Endodermal cell (in vitro differentiated cells): Measurements from ENCODE around the gene HORMAD2. TPM values are rescaled to one million over a fixed set of nuclear protein-coding genes. Genes with fewer than 3 reads are reported as not detected.

Experiments
- DNase-seq: peaks from one replicate; pipeline ENCODE4 v3.0.0-alpha.2; 2017
- H3K27ac ChIP-seq: 2 replicates; pipeline ENCODE4 v1.5.1; 2013; ENCODE audit warnings: mild to moderate bottlenecking, low read depth, low read length, moderate library complexity
- H3K27me3 ChIP-seq: 2 replicates; pipeline ENCODE4 v1.6.1; 2013; ENCODE audit warnings: mild to moderate bottlenecking, low read length, moderate library complexity; ENCODE audit not compliant: insufficient read depth, control insufficient read depth, poor library complexity, severe bottlenecking
- H3K36me3 ChIP-seq: 2 replicates; pipeline ENCODE4 v1.7.0; 2013; ENCODE audit warnings: mild to moderate bottlenecking, low read length, moderate library complexity; ENCODE audit not compliant: control insufficient read depth, insufficient read depth
- H3K4me1 ChIP-seq: one replicate; pipeline ENCODE4 v1.7.0; 2013; ENCODE audit warnings: low read length; ENCODE audit not compliant: control insufficient read depth, insufficient read depth
- H3K4me3 ChIP-seq: 2 replicates; pipeline ENCODE4 v1.5.1; 2013; ENCODE audit warnings: mild to moderate bottlenecking, low read length, moderate library complexity
- H3K9ac ChIP-seq: 2 replicates; pipeline ENCODE4 v1.6.1; 2013; ENCODE audit warnings: mild to moderate bottlenecking, low read length, moderate library complexity; ENCODE audit not compliant: poor library complexity, severe bottlenecking; ENCODE audit errors: extremely low read depth
- H3K9me3 ChIP-seq: 2 replicates; pipeline ENCODE4 v1.6.1; 2013; ENCODE audit warnings: mild to moderate bottlenecking, low read length, moderate library complexity; ENCODE audit not compliant: control insufficient read depth
- H3K27ac Mint-ChIP-seq: 2 replicates; pipeline ENCODE4 v1.8.0; 2020; ENCODE audit warnings: mixed read lengths
- H3K27me3 Mint-ChIP-seq: 2 replicates; pipeline ENCODE4 v1.8.0; 2021; ENCODE audit warnings: mild to moderate bottlenecking, mixed read lengths; ENCODE audit not compliant: insufficient read depth
- H3K36me3 Mint-ChIP-seq: 2 replicates; pipeline ENCODE4 v1.8.0; 2020; ENCODE audit warnings: low read depth, mixed read lengths
- H3K4me1 Mint-ChIP-seq: 2 replicates; pipeline ENCODE4 v1.8.0; 2020; ENCODE audit warnings: mixed read lengths
- H3K4me3 Mint-ChIP-seq: 2 replicates; pipeline ENCODE4 v1.8.0; 2020; ENCODE audit warnings: mild to moderate bottlenecking, moderate library complexity, mixed read lengths
- H3K9me3 Mint-ChIP-seq: 2 replicates; pipeline ENCODE4 v1.8.0; 2020; ENCODE audit warnings: mild to moderate bottlenecking, mixed read lengths
- WGBS, 2 experiments: methylation state at CpG; one replicate each; pipeline versions ENCODE4 v1.1.5 to v1.1.7; 2013; ENCODE audit warnings: missing lambda C conversion rate in 2 of 2, mixed read lengths in 1 of 2; ENCODE audit not compliant: insufficient coverage in 1 of 2, insufficient read length in 1 of 2; 5-methylcytosine and 5-hydroxymethylcytosine counted together
- total RNA-seq, 2 donors: library from RNA; stranded (reverse); fragmentation: NEBNext Ultra II Directional in 1 of 2; extraction: Animal tissue kit (Norgen Biotek cat#: 25700) in 1 of 2; gene quantifications; 2 replicates in 1 of 2; 3 replicates in 1 of 2; pipeline ENCODE4 v1.2.1, GENCODE V29; 2021
- TF ChIP-seq, protein P1 (sequence below): fragments of 200-600 bp; sonication (generic); conservative IDR thresholded peaks from 2 replicates; pipeline ENCODE4 v1.5.0; 2021; ENCODE audit warnings: antibody characterized with exemption, mild to moderate bottlenecking

Gene HORMAD2
- total RNA-seq, 2 donors from 2014 or later = 0.55 TPM; not detected in 1

DNA sequence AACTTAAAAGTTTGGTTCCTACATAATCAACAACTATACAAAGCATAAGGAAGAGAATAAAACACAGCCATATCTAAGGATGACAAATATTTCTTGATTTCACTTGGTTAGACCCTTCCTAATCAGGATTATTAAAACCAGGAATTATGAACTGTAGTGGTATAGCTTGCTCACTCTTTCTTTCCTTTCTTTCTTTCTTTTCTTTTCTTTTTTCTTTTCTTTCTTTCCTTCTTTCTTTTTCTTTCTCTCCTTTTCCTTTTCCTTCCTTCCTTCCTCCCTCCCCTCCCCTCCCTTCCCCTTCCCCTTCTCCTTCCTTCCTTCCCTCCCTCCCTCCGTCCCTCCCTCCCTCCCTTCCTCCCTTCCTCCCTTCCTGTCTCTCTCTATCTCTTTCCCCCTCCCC lies 78.0 kb downstream of the HORMAD2 start:
- no peak overlapping the region for H3K9ac ChIP-seq
- no peaks in the 10 kb centered on the region for H3K36me3 ChIP-seq
- WGBS, 2 experiments = no CpG with 5 or more reads among the region's 1 CpG
- Mint-ChIP-seq H3K36me3 (no peaks in the 10 kb centered on the region), H3K27ac (no peak overlapping the region), H3K9me3 (no peaks in the 10 kb centered on the region), H3K4me3 (no peak overlapping the region), H3K27me3 (peaks cover 9% of the 10 kb centered on the region), H3K4me1 (no peaks in the 10 kb centered on the region)
- no peaks in the 10 kb centered on the region for H3K9me3 ChIP-seq
- peaks cover 19% of the 10 kb centered on the region for H3K27me3 ChIP-seq
- DNase-seq = no peak
- H3K27ac ChIP-seq = no peak overlapping the region
- TF ChIP-seq, protein P1, sequence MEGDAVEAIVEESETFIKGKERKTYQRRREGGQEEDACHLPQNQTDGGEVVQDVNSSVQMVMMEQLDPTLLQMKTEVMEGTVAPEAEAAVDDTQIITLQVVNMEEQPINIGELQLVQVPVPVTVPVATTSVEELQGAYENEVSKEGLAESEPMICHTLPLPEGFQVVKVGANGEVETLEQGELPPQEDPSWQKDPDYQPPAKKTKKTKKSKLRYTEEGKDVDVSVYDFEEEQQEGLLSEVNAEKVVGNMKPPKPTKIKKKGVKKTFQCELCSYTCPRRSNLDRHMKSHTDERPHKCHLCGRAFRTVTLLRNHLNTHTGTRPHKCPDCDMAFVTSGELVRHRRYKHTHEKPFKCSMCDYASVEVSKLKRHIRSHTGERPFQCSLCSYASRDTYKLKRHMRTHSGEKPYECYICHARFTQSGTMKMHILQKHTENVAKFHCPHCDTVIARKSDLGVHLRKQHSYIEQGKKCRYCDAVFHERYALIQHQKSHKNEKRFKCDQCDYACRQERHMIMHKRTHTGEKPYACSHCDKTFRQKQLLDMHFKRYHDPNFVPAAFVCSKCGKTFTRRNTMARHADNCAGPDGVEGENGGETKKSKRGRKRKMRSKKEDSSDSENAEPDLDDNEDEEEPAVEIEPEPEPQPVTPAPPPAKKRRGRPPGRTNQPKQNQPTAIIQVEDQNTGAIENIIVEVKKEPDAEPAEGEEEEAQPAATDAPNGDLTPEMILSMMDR = no peak
- H3K4me3 ChIP-seq = no peak overlapping the region
- no peaks in the 10 kb centered on the region for H3K4me1 ChIP-seq

DNA sequence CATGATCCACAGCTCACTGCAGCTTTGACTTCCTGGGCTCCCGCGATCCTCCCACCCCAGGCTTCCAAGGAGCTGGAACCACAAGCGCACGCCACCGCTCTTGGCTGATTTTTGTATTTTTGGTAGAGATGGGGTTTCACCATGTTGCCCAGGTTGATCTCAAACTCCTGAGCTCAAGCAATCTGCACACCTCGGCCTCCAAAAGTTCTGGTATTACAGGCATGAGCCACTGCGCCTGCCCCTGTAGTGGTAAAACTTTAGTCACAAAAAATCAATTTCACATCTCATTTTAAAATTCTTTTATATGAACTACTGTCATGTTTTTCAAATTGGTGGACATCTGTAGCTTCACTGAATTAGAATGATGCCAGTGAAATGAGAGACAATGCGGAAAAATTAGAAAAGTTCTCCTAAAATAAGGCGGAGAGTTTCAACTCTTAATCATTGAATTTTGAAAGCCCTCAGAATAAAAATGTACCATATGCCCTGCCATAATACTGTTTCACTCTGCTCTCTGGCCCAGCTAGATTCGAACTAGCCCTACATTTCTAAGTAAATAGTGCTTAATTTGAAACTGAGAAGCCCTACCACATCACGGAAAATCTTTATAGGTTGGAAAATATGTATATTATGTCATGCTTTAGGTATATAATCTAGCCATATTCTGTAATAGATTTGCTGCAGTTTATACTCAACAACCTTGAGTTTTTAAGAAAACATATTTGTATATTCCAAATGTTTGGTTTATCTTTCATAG lies 78.7 kb downstream of the HORMAD2 start:
- no peaks in the 10 kb centered on the region for H3K9me3 Mint-ChIP-seq
- no peak for DNase-seq
- no peak overlapping the region for H3K27ac ChIP-seq
- peaks cover 19% of the 10 kb centered on the region for H3K27me3 ChIP-seq
- TF ChIP-seq, protein P1 = no peak
- no peak overlapping the region for H3K4me3 Mint-ChIP-seq
- H3K9ac ChIP-seq = no peak overlapping the region
- no peak overlapping the region for H3K4me3 ChIP-seq
- no peaks in the 10 kb centered on the region for H3K36me3 ChIP-seq
- no peak overlapping the region for H3K27ac Mint-ChIP-seq
- peaks cover 9% of the 10 kb centered on the region for H3K27me3 Mint-ChIP-seq
- no peaks in the 10 kb centered on the region for H3K4me1 Mint-ChIP-seq
- no peaks in the 10 kb centered on the region for H3K36me3 Mint-ChIP-seq
- no peaks in the 10 kb centered on the region for H3K9me3 ChIP-seq
- WGBS, 2 experiments = 90 to 100% methylated on average over 4 to 10 of the region's 11 CpGs
- no peaks in the 10 kb centered on the region for H3K4me1 ChIP-seq

GRCh38 chr22:30159561-30160353 lies 79.5 kb downstream of the HORMAD2 start:
- Histone ChIP-seq H3K36me3 (no peaks in the 10 kb centered on the region), H3K9me3 (no peaks in the 10 kb centered on the region), H3K4me3 (no peak overlapping the region), H3K27me3 (peaks cover 15% of the 10 kb centered on the region), H3K27ac (no peak overlapping the region), H3K9ac (no peak overlapping the region), H3K4me1 (no peaks in the 10 kb centered on the region)
- Mint-ChIP-seq H3K27ac (no peak overlapping the region), H3K36me3 (no peaks in the 10 kb centered on the region), H3K4me3 (no peak overlapping the region), H3K9me3 (no peaks in the 10 kb centered on the region), H3K27me3 (peaks cover 6% of the 10 kb centered on the region), H3K4me1 (no peaks in the 10 kb centered on the region)
- DNase-seq = no peak
- WGBS, 2 experiments = 78 to 92% methylated on average over 2 of the region's 2 CpGs
- TF ChIP-seq, protein P1 = no peak
